GM21529 (cell line): ENCODE measurements around the gene IFNW1.
A peak's percentile ranks its signal among the peaks of the same experiment; 100 is the strongest.

ENCODE experiments used
- ATAC-seq: cut with Tn5 transposase; IDR thresholded peaks from one replicate; pipeline ENCODE4 v1.9.1; 2021; ENCODE audit not compliant: unreplicated experiment

Gene IFNW1

GRCh38 chr9:21110708-21111576 is 30.7 kb downstream of the IFNW1 start:
- ATAC-seq = peak; percentile 94

DNA sequence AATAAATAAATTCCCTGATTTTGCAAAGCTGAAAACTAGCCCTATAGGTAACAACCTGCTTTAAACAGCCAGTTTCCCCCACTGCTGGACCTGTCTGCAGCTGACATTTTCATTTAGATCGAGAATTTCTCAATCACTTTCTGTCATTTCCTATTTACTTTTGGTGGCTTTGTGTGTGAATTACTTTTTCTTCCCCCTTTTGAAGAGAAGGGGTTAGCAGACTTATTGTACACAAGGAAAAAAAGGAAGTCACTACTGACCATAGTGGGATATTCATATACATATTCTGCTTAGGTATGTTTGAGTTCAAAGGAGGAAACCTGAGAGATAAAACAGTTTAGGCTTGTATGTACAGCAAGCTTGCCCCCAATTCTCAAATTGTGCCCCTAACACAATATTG is 36.8 kb downstream of the IFNW1 start:
- no peak for ATAC-seq

DNA sequence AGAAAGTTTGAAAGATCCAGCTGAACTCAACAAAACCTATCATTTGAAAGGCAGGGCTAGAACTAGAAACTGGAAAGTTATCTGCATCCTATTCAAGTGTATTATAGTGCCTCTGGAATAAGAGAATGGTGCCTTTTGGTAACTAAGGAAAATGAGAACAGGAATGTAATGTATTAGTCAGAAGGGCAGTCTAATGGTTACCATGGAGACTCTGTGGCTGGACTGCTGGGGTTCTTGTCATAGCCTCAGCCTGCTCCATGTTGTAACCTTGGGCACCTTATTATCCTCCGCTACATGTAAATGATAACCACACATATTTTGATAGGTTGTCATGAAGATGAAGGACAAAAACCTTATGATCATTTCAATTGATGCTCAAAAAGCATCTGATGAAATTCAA is 39.3 kb downstream of the IFNW1 start:
- no peak for ATAC-seq

- no peak for ATAC-seq
These were observed 43.8 kb downstream of the IFNW1 start for GRCh38 chr9:21097817-21098216.

DNA sequence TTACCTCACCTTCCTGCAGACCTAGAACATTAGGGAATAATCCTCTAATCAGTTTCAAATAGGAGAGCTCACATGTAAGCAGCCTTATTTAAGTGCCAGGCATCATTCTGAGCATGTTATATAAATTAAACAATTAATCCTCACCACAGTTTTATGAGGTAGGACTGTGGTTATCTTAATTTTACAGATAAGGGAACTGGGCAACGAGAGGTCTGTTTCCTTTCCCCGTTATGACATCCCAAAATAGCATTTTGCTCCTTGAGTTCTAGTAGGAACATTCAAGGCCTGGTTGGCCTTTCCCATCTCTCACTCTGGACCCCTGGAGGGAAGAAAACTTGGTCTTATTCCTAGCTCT is 44.8 kb downstream of the IFNW1 start:
- peak; percentile 1 for ATAC-seq

DNA sequence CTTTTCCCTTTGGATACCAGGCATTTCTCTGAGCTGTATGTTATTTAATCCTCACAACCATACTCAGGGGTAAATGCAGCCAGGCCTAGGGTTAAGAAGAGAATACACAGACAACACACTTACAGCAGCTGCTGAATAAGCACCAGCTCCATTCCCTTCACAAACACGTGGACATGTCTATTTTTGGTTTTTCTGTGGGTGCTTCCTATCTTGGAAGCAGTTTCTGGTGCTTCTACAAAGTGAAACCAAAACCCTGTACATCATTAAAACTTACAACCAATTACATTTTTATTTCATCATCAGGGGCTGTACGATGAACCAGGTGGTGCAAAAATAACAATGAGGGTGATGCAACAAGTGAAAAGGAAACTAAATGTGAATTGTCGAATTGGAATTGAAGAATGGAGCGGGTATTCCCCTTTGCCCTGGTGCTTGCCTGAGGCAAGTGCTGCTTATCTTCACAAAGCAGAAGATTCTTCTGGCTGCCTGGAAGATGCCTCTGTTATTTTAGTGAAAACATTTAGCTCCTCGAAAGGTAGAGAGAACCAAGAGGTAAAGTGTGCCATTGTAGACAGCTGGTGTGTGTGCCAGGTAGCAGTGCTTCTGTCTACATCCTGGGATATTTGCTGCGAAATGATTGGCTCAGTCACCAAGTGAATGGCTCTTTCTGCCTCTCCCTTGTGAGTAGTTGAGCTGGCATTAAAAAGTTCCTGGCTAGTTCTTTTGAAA is 45.3 kb downstream of the IFNW1 start:
- ATAC-seq = peak; percentile 66

DNA sequence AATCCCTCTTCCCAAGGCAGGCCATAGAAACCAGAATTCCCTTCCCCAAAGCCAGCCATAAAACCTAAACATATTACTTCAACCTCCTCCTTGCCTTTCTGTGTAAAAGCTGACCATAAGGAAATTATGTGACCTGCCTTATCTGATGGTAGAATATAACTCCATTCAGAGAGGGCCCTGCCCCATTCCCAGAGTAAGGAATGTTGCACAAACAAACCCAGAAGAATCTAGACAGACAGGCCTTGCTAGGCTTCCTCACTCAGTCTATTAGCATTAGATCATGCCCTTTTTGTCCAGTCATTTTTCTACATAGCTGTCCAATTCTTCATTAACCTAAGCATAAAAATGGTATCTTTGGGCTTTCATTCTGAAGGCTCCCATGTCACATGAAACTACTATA is 46.1 kb downstream of the IFNW1 start:
- no peak for ATAC-seq
